GM12878 (cell line): Measurements from ENCODE around the gene P2RX1. TPM values are rescaled to one million over a fixed set of nuclear protein-coding genes. Genes with fewer than 3 reads are reported as not detected.

Source experiments
- ATAC-seq: fragments of 200-7000 bp; cut with Tn5 transposase; 3 replicates; pipeline ENCODE4 v1.9.1; 2020; ENCODE audit warnings: mild to moderate bottlenecking, moderate library complexity
- BruUV-seq: library from RNA; stranded (reverse); fragments of 400-500 nt; replicated peaks from 2 replicates; lab custom pipeline; 2021; lab: Mats Ljungman, UMichigan
- CTCF ChIA-PET: fragments of 300-600 bp; sonication (Branson Sonifier 250); formaldehyde crosslinking; extraction: SDS; loops from one replicate; lab custom pipeline; 2021; ENCODE audit warnings: inconsistent platforms; lab: Yijun Ruan, JAX
- POLR2A ChIA-PET: fragments of 350-600 bp; formaldehyde crosslinking; extraction: SDS; loops from one replicate; lab custom pipeline; 2021; ENCODE audit warnings: inconsistent platforms; lab: Charles Lee
- RAD21 ChIA-PET: fragments of 300-600 bp; sonication (Branson Sonifier 250); formaldehyde crosslinking; loops from one replicate; lab custom pipeline; 2023; ENCODE audit warnings: antibody characterized with exemption; ENCODE audit not compliant: unreplicated experiment; lab: Charles Lee
- SMC1A ChIA-PET: fragments of 300-600 bp; sonication (Branson Sonifier 250); formaldehyde crosslinking; loops from one replicate; lab custom pipeline; 2023; ENCODE audit not compliant: unreplicated experiment, uncharacterized antibody; lab: Charles Lee
- DNase-seq: peaks from one replicate; pipeline ENCODE4 v3.0.0-alpha.2; 2011; ENCODE audit warnings: low read depth, low spot score
- FAIRE-seq: peaks from 3 replicates; lab custom pipeline; 2011; peaks lifted over from hg19 to GRCh38; lab: Jason Lieb, UNC
- H2AFZ ChIP-seq: 2 replicates; pipeline ENCODE4 v1.6.0; 2011; ENCODE audit warnings: low read depth, low read length, control low read depth; ENCODE audit not compliant: control insufficient read depth
- H3K27ac ChIP-seq: 2 replicates; pipeline ENCODE4 v1.5.1; 2011; ENCODE audit warnings: control low read depth; ENCODE audit not compliant: control insufficient read depth, insufficient read depth
- H3K27me3 ChIP-seq, 2 experiments: replicated peaks in 1 of 2; 2 replicates each; pipeline versions ENCODE4 v1.6.0 to v1.6.1; 2011; ENCODE audit warnings: low read length in 1 of 2; ENCODE audit not compliant: control insufficient read depth in 2 of 2, insufficient read depth in 2 of 2
- H3K36me3 ChIP-seq, 2 experiments: 2 replicates each; pipeline ENCODE4 v1.5.1; 2011; ENCODE audit warnings: low read length in 1 of 2; ENCODE audit not compliant: control insufficient read depth in 2 of 2, insufficient read depth in 2 of 2
- H3K4me1 ChIP-seq: 2 replicates; pipeline ENCODE4 v1.6.1; 2011; ENCODE audit warnings: mild to moderate bottlenecking, low read length, moderate library complexity, mixed read lengths; ENCODE audit not compliant: control insufficient read depth, insufficient read depth
- H3K4me2 ChIP-seq: 2 replicates; pipeline ENCODE4 v1.6.0; 2011; ENCODE audit warnings: control low read depth; ENCODE audit not compliant: control insufficient read depth, insufficient read depth
- H3K4me3 ChIP-seq: fragments of 200-600 bp; sonication (generic); 2 replicates; pipeline ENCODE4 v1.5.1; 2016
- H3K79me2 ChIP-seq: 2 replicates; pipeline ENCODE4 v1.6.0; 2011; ENCODE audit warnings: low read length; ENCODE audit not compliant: control insufficient read depth, insufficient read depth
- H3K9ac ChIP-seq: 2 replicates; pipeline ENCODE4 v1.8.0; 2011; ENCODE audit warnings: low read length, control low read depth, mixed read lengths; ENCODE audit not compliant: control insufficient read depth, insufficient read depth
- H3K9me3 ChIP-seq: replicated peaks from 3 replicates; pipeline ENCODE4 v1.5.1; 2011; ENCODE audit warnings: mild to moderate bottlenecking, low read length; ENCODE audit not compliant: control insufficient read depth, insufficient read depth
- H4K20me1 ChIP-seq: 2 replicates; pipeline ENCODE4 v1.6.0; 2011; ENCODE audit not compliant: control insufficient read depth, insufficient read depth
- CBX5 ChIP-seq: sonication (generic); IDR thresholded peaks from 2 replicates; pipeline ENCODE4 v1.6.1; 2016; ENCODE audit warnings: low read depth, moderate library complexity, mild to moderate bottlenecking, inconsistent platforms
- IKZF1 ChIP-seq: fragments of 450-650 bp; conservative IDR thresholded peaks from 2 replicates; pipeline ENCODE4 v1.6.1; 2017; ENCODE audit warnings: antibody characterized with exemption, mild to moderate bottlenecking
- KLF5 ChIP-seq: fragments of 450-650 bp; IDR thresholded peaks from 2 replicates; pipeline ENCODE4 v1.6.1; 2014; ENCODE audit warnings: mild to moderate bottlenecking; ENCODE audit not compliant: partially characterized antibody
- POLR2A ChIP-seq: IDR thresholded peaks from 2 replicates; pipeline ENCODE4 v1.6.1; 2011; ENCODE audit warnings: low read depth, mild to moderate bottlenecking, low read length
- RFX5 ChIP-seq: IDR thresholded peaks from 2 replicates; pipeline ENCODE4 v1.6.1; 2011; ENCODE audit warnings: low read depth, low read length, improper control_type of control experiment
- TARDBP ChIP-seq: IDR thresholded peaks from 2 replicates; pipeline ENCODE4 v1.6.1; 2016; ENCODE audit warnings: borderline replicate concordance
- ZNF24 ChIP-seq: fragments of 450-650 bp; IDR thresholded peaks from 2 replicates; pipeline ENCODE4 v1.6.1; 2017; ENCODE audit warnings: antibody characterized with exemption, mild to moderate bottlenecking
- WGBS: methylation state at CpG from one replicate; pipeline ENCODE4 v1.1.6; 2016; ENCODE audit warnings: low lambda C conversion rate; ENCODE audit not compliant: insufficient replicate concordance, insufficient coverage; ENCODE audit errors: missing lambda C conversion rate; 5-methylcytosine and 5-hydroxymethylcytosine counted together
- in situ Hi-C: fragments of 300-500 bp; cut with MboI; formaldehyde crosslinking; loops from 9 replicates; pipeline ENCODE4 v1.14.3; 2018; ENCODE audit warnings: mixed read lengths
- intact Hi-C: fragments of 100-400 bp; cut with micrococcal nuclease; formaldehyde crosslinking; loops from one replicate; pipeline ENCODE4 v1.14.2; 2022; ENCODE audit not compliant: unreplicated experiment
- polyA plus RNA-seq, 11 experiments: library from polyadenylated mRNA; depleted of rRNA in 4 of 11; unstranded in 6 of 11; stranded (reverse) in 5 of 11; fragments of >200 nt; fragmentation: Nextera tagmentation in 4 of 11; fragmentation: Illumina TruSeq in 1 of 11; extraction: Ambion mirVana in 4 of 11; extraction: Trizol in 1 of 11; gene quantifications; 1 replicate in 1 of 11; 2 replicates in 10 of 11; pipeline versions ENCODE4 v1.2.1 to v1.2.3, GENCODE V29; 2011 to 2016; ENCODE audit warnings: inconsistent platforms in 2 of 11, missing spikeins in 2 of 11, low read depth in 1 of 11
- total RNA-seq, 4 experiments: library from RNA; depleted of rRNA in 3 of 4; stranded (reverse); fragments of >200 nt in 3 of 4; fragmentation: Illumina TruSeq in 1 of 4; extraction: Trizol in 1 of 4; gene quantifications; 2 replicates each; pipeline versions ENCODE4 v1.2.1 to v1.2.3, GENCODE V29; 2013 to 2021
- TF ChIP-seq, protein P1 (sequence below): fragments of 450-650 bp; IDR thresholded peaks from 2 replicates; pipeline ENCODE4 v1.6.1; 2017; ENCODE audit warnings: antibody characterized with exemption, mild to moderate bottlenecking, moderate library complexity

The P2RX1 gene
- total and polyA plus RNA-seq, 10 of the 15 experiments (the other 5 are each of a cell fraction or from before 2014, with no cell fraction given) = 0.12 to 6.2 (median 3.4) TPM

DNA sequence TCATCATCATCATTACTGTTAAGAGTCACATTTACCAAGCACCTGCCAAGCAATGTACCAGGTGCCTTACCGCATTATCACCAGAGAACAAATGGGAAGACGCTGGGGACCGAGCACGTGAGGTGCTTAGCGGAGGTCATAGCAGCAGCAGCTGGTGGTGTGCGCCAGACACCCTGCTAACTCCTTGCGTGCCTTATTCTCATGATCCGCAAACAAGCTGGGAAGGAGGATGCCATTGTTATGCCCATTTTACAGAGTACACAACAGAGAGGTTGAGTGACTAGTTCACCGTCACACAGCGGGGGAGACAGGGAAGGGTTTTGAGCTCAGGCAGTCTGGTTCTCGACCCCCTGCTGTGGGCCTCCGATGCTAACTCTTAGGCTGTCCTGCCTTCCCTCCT, 40.7 kb upstream of the P2RX1 start:
- TF ChIP-seq, protein P1, sequence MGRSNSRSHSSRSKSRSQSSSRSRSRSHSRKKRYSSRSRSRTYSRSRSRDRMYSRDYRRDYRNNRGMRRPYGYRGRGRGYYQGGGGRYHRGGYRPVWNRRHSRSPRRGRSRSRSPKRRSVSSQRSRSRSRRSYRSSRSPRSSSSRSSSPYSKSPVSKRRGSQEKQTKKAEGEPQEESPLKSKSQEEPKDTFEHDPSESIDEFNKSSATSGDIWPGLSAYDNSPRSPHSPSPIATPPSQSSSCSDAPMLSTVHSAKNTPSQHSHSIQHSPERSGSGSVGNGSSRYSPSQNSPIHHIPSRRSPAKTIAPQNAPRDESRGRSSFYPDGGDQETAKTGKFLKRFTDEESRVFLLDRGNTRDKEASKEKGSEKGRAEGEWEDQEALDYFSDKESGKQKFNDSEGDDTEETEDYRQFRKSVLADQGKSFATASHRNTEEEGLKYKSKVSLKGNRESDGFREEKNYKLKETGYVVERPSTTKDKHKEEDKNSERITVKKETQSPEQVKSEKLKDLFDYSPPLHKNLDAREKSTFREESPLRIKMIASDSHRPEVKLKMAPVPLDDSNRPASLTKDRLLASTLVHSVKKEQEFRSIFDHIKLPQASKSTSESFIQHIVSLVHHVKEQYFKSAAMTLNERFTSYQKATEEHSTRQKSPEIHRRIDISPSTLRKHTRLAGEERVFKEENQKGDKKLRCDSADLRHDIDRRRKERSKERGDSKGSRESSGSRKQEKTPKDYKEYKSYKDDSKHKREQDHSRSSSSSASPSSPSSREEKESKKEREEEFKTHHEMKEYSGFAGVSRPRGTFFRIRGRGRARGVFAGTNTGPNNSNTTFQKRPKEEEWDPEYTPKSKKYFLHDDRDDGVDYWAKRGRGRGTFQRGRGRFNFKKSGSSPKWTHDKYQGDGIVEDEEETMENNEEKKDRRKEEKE = no peak
- TF ChIP-seq TARDBP (no peak), KLF5 (no peak), ZNF24 (no peak), RFX5 (no peak), IKZF1 (no peak), POLR2A (no peak), CBX5 (no peak)
- ChIA-PET POLR2A (interaction anchor here (1.2 kb wide), 1 partner anchor 8 kb away, joined by 3 read pairs; no protein-coding TSS in a partner anchor), CTCF (interaction anchor here (2.1 kb wide), 1 partner anchor 43 kb away, joined by 9 read pairs; no protein-coding TSS in a partner anchor), RAD21 (interaction anchor here (0.5 kb wide), 1 partner anchor 12 kb away, joined by 4 read pairs; no protein-coding TSS in a partner anchor), SMC1A (interaction anchor here (0.7 to 1.3 kb wide), 3 partner anchors 8 to 116 kb away, joined by 3 to 5 read pairs (median 3); no protein-coding TSS in a partner anchor)
- in situ Hi-C loops (no loop called here), intact Hi-C loops (no loop called here)
- DNase-seq = no peak
- H4K20me1 ChIP-seq = no peaks in the 10 kb centered on the region; the same call in 1 of the 2 replicates
- ATAC-seq = no peak
- no peak overlapping the region for H2AFZ ChIP-seq
- BruUV-seq = no TSS peak
- H3K27me3 ChIP-seq = no peaks in the 10 kb centered on the region
- H3K4me1 ChIP-seq = peaks cover 22% of the 10 kb centered on the region
- H3K36me3 ChIP-seq = peaks cover 1 to 9% of the 10 kb centered on the region in 2 experiments; a peak in 2 of 4 replicates
- no peaks in the 10 kb centered on the region for H3K9me3 ChIP-seq
- 97% methylated on average over 12 of the region's 12 CpGs for WGBS
- no peak overlapping the region for H3K4me2 ChIP-seq
- H3K79me2 ChIP-seq = peaks cover 24% of the 10 kb centered on the region
- H3K9ac ChIP-seq = no peak overlapping the region
- no peak for FAIRE-seq
- H3K27ac ChIP-seq = no peak overlapping the region
- H3K4me3 ChIP-seq = no peak overlapping the region
